8988T (cell line): ENCODE results near the gene RIBC2.
"Not testable (repeated sequence)": the region's sequence is repeated elsewhere in the genome, so short reads cannot be mapped to it uniquely, and the experiment has no call there.

Experiments
- DNase-seq: peaks from one replicate; pipeline ENCODE4 v3.0.0; 2011

Gene RIBC2

DNA sequence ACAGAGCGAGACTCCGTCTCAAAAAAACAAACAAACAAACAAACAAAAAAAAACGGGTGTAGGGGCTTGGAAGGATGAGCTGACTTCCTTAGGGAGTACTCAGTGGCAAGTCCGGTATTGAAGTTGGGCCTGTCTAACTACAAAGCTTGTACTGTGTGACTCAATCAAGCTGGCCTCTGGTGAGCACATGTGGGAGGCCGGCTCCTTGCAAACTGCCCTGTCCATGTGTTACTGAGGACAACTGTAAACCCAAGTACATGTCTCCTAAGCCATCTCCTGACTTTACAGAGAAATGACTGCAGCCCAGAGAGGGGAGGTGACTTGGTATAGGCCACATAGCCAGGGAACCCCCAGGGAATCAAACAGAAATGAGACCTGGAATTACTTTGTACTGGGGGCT, 11.6 kb downstream of the RIBC2 start:
- DNase-seq = no peak

DNA sequence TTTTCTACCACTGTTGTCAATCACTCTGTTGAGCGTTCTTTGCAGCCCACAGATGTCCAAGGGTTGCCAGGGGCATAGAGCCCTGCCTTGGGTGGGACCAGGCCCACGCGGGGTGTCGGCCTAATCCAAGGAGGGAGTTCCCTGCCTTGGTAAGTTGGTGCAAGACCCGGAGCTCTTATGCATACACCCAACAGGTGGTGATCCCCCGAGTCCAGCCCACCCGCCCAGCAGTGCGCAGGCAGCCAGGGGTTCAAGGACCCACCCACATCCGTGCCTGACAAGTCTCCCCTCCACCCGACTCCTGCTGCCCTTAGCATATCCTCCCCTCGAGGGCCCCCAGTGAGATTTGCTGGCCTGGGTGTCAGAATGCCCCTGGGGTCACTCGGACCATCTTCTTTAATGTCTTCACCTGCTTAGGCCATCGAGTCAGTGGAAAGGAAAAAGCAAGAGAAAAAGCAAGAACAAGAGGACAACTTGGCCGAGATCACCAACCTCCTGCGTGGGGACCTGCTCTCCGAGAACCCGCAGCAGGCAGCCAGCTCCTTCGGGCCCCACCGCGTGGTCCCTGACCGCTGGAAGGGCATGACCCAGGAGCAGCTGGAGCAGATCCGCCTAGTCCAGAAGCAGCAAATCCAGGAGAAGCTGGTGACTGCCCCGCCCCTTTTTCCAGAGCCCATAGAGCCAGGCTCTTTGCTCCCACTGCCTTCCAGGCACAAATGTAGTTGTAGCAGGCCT, 12.2 kb downstream of the RIBC2 start:
- no peak for DNase-seq

DNA sequence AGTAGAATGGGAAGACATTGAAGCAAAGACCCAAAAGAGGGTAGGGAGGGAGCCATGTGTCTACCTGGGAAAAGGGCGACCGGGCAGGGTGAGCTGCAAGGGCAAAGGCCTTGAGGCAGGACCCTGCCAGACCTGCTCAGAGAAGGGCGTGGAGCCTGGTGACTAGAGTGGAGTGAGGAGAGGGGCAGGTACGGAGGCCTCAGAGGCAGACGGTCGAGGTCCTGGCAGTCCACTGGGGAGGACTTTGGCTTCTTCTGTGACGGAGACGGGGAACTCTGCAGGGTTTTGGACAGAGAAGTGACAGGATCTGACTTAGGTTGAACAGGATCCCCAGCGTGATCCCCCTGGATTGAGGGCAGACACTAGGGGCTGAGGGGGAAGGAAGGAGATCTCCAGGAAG, 12.9 kb downstream of the RIBC2 start:
- no peak for DNase-seq

DNA sequence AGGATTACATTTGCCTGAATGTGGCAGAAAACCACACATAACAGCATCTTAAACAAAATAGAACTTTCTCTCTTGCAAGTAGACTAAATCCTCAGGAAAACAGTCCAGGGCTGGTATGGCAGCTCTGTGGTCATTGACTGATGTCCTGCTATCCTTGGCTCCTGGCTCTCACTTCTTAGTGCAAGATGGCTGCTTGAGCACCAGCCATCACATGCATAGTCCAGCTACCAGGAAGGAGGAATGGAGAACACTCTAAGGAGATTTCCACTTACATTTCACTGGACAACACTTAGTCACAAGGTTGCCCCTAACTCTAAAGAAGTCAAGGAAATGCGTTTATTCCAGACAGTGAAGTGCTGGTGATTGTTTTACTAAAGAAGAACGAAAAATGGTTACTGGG, 13.6 kb downstream of the RIBC2 start:
- no peak for DNase-seq

DNA sequence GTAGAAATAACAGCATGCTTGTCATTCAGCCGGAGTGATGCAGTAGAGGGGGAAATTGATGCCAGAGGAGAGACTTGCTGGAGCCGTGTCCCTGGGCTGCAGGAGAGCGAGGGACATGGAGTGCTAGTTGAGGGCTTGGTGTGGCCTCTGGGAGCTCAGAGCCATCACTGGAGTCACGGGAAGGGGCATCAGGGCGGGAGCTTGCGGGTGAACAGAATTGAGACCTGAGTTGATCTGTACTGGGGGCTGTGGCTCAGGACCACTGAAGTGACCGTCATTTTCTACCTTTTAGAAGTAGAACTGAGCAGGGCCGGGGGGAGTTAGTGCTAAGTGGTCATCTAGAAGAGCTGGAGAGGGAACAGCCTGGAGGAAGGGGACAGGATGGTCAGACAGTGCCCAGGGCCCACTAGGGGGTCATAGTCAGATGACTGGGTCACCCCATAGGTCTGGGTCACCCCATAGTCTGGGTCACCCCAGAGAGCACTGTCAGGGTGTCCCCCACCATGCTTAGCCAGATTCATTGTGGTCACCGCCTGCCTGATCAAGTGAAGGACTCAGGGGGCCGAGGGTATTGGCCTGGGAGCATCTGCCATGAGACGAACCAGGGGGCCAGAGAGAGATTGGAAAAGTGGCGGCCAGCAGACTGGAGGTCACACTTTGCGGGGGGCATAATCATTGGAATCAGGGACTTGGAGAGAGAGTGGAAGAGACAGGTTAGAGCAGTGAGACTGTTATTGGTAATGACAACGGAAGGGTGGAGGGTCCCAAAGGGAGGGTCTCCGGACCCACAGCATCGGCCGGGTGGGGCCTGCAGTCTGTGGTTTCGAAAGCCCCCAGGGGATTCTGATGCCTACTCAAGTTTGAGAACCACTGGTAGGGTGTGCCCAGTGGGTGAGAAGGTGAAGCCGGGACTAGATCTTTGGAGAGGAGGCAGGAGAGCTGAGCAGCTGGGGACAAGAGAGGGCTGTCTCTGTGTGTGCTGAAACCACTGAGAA, 15.2 kb downstream of the RIBC2 start:
- no peak for DNase-seq

DNA sequence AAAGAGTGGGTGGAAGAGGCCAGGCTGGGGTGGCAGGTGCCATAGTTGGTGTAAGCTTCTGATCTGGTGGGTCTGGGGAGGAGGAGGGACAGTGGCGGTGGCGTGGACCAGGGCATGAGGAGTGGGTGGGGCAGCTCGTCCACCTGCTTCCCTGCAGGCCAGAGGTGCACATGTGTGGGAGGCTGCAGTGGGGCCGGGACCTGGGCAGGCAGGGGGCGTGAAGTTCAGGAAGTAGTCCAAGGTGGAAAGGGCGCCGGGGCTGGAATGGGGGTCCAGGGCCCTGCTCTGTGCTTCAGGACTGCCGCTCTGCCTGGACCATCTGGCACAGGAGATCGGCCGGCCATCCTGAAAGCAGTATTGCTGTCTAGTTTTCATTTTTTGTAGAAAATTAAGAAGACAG, 15.9 kb downstream of the RIBC2 start:
- no peak for DNase-seq

DNA sequence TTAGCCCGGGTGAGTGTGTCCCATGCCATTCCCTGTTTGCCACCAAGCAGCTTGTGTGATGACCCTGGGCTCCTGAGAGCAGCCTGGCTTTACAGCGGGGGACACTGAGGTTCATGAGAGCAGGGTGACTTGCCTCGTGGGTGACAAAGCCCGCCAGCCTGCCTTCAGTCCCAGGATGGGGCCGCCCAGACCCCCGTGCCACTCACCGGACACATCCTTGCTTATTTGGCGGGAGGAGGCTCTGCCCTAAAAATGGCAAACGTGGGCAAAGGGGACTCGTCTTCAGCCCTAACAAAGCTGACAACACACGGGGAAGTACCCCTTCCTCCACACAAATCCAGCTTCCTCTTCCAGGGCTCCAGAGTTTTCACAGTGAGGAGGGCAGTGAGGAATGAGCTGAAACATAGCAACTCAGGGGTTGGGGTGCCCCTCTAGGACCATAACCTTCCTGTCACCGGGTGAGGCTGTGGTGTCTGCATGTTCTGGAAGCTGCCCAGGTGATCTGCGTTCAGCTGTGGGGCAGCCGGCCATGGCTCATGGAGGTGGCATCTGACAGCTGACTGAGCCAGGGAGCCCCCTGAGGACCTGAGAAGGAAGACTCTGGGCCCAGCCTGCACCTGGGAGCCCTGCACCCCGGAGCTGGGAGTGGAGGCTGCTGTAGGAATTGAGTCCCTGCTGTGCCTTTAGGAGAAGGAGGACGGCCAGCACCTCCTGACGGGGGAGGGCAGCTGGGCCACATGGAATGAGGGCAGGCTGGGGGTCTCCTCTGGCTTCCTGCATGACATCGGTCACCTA, 16.7 kb downstream of the RIBC2 start:
- no peak for DNase-seq

DNA sequence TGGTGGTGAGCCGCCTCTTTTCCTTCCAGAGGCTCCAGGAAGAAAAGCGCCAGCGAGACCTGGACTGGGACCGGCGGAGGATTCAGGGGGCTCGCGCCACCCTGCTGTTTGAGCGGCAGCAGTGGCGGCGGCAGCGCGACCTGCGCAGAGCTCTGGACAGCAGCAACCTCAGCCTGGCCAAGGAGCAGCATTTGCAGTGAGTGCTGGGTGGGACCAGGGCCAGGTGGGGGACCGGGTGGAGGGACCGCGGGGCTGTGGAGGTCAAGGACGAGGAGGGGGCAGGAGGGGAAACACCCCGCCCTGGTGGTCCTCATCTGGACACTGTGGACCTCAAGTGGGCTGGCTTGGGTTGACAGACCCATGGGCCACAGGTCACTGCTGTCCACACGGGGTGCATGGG, 17.4 kb downstream of the RIBC2 start:
- DNase-seq = no peak

DNA sequence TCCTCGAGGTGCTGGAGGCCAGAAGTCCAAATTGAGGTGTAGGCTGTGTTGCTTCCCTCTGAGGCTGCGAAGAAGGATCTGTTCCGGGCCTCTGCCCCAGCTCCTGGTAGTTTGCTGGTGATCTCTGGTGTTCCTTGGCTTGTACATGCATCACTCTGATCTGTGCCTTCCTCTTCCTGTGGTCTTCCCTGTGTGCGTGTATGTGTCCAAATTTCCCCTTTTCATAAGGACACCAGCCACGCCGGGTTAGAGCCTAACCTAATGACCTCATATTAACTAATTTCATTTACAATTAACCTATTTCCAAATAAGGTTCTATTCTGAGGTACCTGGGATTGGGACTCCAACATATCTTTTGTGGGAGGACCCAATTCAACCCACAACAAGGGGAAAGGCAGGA, 21.5 kb downstream of the RIBC2 start:
- DNase-seq = no peak

DNA sequence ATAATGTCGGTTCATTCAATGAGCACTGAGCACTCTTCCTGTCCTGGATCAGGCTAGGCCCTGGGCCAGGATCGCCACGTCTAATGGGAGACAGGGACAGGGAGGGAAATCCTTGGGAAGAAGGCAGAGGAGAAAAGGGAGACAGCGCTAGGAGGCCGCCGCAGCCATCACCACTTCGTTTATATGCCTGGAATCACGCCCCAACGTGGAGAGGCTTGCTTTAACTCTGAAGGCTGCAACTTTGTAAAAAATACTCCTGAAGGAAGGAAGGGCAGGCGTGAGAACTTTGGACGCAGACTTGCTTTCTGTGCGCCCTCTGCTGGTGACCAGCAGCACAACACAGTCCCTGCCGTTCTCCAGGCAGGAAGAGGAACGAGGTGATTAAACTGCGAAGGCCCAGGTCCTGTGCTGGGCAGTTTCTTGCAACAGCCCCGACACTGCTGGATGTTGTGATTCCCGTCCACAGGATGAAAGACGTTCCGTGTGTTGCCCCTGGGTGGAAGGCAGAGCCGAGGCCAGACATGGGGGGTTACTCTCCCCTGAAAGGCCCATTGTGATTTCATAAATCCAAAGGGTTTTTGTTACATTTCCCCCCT, 22.1 kb downstream of the RIBC2 start:
- DNase-seq = peak; percentile 78

DNA sequence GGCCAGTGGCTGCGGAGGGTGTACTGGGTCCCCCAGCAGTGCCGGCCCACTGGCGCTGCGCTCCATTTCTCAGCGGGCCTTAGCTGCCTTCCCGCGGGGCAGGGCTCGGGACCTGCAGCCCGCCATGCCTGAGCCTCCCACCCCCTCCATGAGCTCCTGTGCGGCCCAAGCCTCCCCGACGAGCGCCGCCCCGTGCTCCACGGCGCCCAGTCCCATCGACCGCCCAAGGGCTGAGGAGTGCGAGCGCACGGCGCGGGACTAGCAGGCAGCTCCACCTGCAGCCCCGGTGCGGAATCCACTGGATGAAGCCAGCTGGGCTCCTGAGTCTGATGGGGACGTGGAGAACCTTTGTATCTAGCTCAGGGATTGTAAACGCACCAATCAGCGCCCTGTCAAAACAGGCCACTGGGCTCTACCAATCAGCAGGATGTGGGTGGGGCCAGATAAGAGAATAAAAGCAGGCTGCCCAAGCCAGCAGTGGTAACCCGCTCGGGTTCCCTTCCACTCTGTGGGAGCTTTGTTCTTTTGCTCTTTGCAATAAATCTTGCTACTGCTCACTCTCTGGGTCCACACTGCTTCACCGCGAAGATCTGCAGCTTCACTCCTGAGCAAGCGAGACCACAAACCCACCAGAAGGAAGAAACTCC, 23.5 kb downstream of the RIBC2 start:
- not testable (repeated sequence) for DNase-seq

DNA sequence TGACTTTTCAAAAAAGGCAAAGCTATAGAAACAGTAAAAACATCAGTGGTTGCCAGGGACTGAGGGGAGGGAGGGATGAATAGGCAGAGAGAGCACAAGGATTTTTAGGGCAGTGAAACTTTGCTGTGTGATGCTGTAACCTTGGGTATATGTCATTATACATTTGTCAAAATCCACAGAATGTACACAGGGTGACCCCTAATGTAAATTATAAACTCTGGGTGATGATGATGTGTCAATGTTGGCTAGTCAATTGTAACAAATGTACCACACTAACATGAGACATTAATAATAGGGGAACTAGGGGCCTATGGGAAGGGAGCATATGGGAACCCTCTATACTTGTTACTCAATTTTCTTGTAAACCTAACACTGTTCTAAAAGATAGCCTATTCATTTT, 24.8 kb downstream of the RIBC2 start:
- no peak for DNase-seq

DNA sequence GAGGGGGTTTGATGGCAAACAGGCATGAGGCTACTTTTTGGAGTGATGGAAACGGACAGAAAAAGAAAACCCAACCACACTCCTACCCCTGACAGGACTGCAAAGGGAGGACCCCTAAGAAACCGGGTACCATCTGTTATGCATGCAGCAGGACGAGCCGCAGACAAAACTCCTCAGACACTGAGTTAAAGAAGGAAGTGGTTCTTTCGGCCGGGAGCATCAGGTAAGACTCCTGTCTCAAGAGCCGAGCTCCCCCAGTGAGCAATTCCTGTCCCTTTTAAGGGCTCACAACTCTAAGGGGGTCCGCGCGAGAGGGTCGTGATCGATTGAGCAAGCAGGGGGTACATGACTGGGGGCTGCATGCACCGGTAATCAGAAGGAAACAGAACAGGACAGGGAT, 27.2 kb downstream of the RIBC2 start:
- not testable (repeated sequence) for DNase-seq

DNA sequence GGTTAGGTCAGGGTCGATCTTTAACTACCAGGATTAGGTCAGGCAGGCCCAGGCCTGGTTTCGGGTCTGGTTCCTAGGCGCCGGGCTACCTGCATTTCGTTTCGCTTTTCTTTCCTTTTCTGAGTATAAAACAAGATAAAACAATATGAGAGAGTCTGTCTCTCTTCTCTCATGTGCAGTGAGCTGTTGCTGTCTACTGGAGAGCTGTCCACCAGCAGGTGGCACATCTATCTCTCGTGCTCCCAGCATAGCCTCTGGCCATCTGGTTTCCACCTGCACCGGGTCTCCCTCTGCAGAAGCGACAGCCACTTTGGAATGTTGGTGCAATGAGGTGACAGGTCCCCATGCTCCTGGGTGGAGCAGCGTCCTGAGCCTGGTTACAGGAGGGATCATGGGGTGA, 27.6 kb downstream of the RIBC2 start:
- DNase-seq = peak; percentile 70

DNA sequence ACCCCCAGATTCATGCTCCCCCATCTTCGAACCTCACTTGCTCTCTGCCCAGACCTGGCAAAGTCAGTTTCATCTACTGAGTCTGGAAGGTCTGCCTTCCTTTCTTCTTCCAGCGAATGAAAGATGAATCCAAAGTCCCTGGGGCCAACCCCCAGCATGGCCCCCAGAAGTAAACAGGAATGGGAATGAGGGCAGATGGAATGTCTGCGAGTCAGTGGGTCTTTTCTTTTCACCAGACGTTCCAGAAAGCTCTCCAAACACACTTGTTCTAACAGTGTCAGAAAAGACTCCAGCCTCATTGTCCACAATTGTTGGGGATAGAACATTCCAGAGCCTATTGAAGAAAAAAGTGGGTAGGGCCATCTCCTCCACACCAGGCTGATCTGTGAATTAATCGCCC, 28.6 kb downstream of the RIBC2 start:
- no peak for DNase-seq

DNA sequence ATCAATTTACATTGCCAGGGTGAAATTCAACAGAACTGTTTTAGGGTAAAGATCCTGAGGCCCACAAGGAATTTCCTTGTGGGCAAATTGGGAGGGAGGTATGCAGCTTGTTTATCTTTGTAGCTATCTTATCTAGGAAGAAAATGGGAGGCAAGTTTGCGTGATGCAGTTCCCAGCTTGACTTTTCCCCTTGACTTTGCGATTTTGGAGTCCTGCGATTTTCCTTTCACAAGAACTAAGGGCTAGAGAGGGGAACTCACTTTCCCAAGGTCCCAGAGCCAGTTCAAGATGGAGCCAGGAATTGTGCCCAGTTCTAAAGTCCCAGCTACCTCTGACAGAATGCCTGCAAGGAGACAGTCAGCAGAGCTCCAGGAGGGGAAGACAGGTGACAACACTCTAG, 30.7 kb downstream of the RIBC2 start:
- no peak for DNase-seq

DNA sequence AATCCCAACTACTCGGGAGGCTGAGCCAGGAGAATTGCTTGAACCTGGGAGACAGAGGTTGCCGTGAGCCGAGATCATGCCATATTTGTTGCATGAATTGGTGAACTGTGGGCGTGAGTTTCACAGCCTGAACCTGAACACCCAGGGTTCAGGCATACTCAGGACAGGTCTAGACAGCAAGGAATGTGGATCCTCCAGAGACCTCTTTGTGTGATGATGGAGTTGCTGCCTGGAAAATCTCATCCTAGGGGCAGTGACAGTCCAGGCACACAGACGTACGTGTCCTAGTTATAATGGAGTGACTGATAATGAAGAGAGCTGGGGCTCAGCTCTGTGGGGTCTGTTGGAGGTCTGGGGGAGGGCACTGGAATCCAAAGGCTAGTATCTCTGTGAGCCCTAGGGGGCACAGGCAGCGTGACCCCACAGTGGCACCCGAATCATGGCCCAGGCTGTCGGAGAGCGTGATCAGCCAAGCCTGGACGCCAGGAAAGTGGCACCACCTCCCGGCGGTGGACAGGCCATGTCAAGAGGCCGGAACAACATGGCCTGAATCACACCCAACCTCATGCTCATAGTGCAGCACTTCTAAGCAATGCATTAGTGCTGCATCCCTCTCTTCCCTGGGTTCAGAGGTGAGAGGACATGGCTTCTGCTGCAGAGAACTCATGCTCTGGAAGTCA, 31.7 kb downstream of the RIBC2 start:
- no peak for DNase-seq

DNA sequence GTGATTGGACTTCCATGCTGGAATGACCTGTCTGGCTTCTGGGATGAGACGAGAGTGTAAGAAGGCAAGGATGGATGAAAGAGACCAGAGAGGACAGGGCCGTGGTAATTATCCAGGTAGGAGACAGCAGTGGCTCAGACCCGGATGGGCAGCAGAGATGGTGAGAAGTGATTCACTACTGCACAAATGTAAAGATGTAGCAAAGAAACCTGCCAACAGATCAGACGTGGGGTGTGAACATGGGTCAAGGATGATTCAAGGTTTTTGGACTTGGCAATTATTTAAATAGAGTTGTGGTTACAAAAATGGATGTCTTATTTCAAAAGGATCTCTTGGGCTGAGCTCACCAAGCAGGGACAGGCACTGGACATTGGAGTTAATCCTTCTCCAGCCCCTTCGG, 32.7 kb downstream of the RIBC2 start:
- no peak for DNase-seq

DNA sequence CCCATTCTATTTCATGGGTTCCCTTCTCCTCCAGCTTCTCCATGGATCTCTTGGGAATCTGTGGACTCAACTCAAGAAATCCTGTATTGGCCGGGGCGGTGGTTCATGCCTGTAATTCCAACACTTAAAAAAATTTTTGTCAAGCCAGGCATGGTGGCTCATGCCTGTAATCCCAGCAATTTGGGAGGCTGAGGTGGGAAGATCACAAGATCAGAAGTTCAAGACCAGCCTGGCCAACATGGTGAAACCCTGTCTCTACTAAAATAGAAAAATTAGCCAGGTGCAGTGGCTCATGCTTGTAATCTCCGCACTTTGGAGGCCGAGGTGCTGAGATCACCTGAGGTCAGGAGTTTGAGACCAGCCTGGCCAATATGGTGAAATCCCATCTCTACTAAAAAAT, 34.1 kb downstream of the RIBC2 start:
- DNase-seq = not testable (repeated sequence)

DNA sequence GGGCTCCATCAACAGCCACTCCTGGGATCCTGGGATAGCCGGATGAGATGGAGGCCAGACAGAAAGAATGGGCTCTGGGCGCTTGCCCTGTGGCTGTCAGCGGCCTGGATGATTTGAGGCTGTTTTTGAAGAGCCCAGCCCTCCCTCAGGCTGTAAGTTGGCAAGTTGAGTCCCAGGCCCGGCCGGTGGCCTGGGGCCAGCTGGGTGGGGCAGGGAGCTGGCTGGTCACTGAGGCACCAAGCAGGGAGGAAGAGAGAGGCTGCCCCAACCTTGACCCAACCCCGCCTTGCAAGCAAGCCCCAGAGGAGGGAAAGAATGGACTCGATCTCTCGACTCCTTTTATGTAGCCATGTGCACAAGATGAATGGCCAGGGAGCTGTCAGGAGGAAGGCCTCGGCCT, 34.9 kb downstream of the RIBC2 start:
- DNase-seq = no peak

DNA sequence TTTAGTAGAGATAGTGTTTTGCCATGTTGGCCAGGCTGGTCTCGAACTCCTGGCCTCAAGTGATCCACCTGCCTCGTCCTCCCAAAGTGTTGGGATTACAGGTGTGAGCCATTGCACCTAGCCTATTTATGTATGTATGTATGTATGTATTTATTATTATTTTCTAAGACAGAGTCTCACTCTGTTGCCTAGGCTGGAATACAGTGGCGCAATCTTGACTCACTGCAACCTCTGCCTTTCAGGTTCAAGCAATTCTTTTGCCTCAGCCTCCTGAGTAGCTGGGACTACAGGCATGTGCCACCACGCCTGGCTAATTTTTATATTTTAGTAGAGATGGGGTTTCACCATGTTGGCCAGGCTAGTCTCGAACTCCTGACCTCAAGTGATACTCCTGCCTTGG, 35.9 kb downstream of the RIBC2 start:
- DNase-seq = not testable (repeated sequence)
